GM21528 (cell line): Measurements from ENCODE around the gene MEP1A.
"Not testable (repeated sequence)": the region's sequence is repeated elsewhere in the genome, so short reads cannot be mapped to it uniquely, and the experiment has no call there.

ENCODE experiments used
- ATAC-seq: cut with Tn5 transposase; IDR thresholded peaks from one replicate; pipeline ENCODE4 v1.9.1; 2021; ENCODE audit warnings: mild to moderate bottlenecking, moderate library complexity; ENCODE audit not compliant: unreplicated experiment, low FRiP score

MEP1A gene, protein sequence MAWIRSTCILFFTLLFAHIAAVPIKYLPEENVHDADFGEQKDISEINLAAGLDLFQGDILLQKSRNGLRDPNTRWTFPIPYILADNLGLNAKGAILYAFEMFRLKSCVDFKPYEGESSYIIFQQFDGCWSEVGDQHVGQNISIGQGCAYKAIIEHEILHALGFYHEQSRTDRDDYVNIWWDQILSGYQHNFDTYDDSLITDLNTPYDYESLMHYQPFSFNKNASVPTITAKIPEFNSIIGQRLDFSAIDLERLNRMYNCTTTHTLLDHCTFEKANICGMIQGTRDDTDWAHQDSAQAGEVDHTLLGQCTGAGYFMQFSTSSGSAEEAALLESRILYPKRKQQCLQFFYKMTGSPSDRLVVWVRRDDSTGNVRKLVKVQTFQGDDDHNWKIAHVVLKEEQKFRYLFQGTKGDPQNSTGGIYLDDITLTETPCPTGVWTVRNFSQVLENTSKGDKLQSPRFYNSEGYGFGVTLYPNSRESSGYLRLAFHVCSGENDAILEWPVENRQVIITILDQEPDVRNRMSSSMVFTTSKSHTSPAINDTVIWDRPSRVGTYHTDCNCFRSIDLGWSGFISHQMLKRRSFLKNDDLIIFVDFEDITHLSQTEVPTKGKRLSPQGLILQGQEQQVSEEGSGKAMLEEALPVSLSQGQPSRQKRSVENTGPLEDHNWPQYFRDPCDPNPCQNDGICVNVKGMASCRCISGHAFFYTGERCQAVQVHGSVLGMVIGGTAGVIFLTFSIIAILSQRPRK

DNA sequence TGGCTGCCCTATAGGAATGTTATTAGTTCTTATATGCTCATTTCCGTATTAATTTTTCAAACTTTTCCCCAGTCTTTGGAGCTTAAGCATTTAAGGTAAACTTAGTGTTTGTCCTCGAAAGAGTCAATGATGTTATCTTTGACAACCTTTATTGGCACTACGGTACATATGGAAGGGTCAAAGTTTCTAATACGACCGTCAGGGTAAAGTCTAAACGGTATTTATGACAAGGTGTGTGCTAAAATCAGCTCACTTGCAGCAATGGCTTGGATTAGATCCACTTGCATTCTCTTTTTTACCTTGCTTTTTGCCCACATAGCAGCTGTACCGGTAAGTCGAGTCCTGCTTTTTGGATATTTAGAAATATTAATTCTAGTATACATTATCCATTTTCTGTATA lies at the start of gene MEP1A:
Gene MEP1A, plus strand, starts transcription at position 252 of the 400 bp plus-strand sequence. Its CDS starts 10 bp downstream, at position 262.
- no peak for ATAC-seq

- ATAC-seq, result no peak
Measured at GRCh38 chr6:46743425-46744158, 49.6 kb upstream of the MEP1A start.

- not testable (repeated sequence) for ATAC-seq
Measured at GRCh38 chr6:46744159-46744725, 48.9 kb upstream of the MEP1A start.

GRCh38 chr6:46745973-46746372 lies 47.2 kb upstream of the MEP1A start:
- no peak for ATAC-seq

DNA sequence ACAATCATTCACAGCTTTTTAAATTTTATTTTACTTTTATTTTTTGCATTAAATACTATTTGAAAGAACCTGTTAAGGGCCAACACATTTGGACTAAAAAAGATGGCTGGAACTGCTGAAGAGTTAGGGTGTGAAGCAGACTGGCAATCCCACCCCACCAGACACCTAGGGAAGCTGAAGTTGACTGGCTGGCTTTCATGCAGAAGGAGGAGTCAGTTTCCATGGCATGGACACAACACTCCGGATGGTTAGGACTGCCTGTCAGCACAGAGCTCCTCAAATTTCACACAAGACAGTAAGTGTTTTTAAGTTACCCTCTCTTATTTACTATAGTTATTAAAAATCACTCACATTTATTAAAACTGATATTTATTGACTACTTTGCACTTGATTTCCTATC lies 46.5 kb upstream of the MEP1A start, which contains the start of gene ANKRD66:
Gene ANKRD66, plus strand, starts transcription at position 238 of the 400 bp plus-strand sequence. CDS start 5,016 bp downstream, outside the sequence.
- no peak for ATAC-seq

GRCh38 chr6:46748940-46749503 lies 44.2 kb upstream of the MEP1A start:
- no peak for ATAC-seq

DNA sequence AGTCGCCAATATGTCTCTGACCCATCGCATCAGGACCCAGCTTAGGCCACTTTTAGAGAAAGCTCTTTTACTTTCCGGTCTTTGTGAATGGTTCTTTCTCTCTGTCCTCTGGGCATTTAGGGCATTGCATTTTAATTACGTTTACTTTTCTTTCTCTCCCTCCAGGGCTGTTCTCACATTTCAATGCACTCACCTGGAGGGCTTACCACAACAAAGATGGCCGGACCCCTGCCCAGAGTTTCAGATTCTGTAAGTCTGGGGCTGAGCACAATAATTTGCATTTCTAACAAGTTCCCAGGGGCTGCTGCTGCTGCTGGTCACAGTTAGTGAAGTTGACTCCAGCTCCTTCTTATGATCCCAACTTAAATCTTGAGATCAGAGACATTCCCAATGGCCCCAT lies 43.5 kb upstream of the MEP1A start:
- no peak for ATAC-seq

DNA sequence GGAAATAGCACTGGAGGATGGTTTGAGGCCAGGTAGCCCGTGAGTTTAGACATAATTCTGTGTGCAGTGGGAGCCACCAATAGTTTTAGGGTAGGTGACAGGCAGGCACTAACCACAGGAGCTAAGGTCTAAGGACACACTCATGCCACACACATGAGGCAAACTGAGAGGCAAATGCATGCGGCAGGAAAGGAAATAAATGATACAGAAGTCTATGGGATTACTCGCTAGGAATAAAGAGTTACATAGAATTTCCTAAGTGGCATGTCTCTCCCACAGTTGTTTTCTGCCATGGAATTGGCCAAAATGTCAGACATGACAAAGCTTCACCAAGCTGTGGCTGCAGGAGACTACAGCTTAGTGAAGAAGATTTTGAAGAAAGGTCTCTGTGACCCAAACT lies 41.5 kb upstream of the MEP1A start:
- no peak for ATAC-seq

GRCh38 chr6:46755865-46756264 lies 37.3 kb upstream of the MEP1A start:
- ATAC-seq, result no peak

- ATAC-seq, result no peak
Measured at GRCh38 chr6:46756469-46757213, 36.5 kb upstream of the MEP1A start.

DNA sequence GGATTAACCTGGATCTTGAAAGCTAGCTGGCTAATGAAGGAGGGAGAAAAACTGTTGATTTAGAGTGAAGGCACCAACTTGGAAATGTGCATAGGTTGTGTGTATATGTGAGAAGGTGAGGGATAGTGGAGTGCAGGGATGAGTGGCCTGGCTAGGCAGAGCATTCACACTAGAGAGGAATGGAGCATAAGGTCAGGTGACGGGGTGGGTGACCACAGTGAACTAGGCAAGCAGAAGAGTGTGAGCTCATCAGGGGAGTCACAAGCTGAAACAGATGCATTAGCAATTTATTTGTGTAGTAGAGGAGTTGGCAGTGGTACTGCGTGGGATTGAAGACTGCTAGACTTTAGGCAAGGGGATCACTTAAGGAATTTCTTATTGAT lies 36.0 kb upstream of the MEP1A start:
- ATAC-seq, result no peak

GRCh38 chr6:46758960-46759753 lies 34.0 kb upstream of the MEP1A start:
- no peak for ATAC-seq

DNA sequence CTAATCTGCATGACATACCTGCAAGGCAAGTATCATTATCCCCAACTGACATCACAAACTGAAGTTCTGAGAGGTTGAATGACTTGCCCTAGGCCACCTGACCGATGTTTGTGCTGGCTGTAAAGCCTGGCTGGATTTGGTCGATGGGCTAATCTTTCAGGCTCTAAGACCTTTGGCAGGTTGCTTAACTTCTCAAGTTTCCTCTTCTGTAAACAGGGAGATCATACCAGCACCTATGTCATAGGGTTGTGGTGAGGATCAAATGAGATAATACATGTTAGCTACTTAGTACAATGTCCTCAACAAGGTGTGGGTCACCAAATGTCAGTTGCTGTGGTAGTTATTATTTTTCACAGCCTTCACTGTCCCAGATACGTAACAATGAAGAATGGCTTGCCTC lies 32.3 kb upstream of the MEP1A start:
- ATAC-seq, result no peak

DNA sequence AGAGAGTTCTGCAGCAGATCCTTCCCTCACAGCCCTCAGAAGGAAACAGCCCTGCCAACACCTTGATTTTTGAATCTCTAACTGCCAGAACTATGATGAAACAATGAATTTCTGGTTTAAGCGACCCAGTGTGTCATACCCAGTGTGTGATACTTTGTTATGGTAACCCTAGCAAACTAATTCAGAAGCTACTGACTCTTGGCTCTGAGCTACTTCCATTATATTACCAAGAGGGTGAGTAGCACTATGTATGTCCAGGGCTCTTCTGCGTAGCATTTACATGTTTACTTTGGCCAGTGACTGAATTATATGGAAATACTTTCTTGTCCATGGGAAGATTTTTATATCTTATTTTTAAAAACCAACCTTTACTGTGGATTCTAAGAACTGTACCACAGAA lies 29.7 kb upstream of the MEP1A start:
- ATAC-seq, result no peak

DNA sequence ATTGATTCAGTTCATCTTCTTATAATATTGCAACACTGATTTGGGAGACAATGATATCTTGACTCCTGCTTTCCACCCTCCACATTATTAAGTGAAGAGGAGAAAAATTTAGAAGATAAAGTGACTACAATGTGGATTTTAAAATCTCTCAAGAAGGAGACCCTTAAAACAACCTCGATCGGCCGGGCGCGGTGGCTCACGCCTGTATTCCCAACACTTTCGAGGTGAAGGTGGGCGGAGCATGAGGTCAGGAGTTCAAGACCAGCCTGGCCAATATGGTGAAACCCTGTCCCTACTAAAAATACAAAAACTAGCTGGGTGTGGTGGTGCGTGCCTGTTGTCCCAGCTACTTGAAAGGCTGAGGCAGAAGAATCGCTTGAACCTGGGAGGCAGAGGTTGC lies 28.9 kb upstream of the MEP1A start:
- ATAC-seq, result not testable (repeated sequence)

GRCh38 chr6:46764961-46765360 lies 28.2 kb upstream of the MEP1A start:
- ATAC-seq, result no peak

- ATAC-seq, result no peak
Measured at GRCh38 chr6:46772016-46772415, 21.2 kb upstream of the MEP1A start.

- no peak for ATAC-seq
Measured at GRCh38 chr6:46772762-46773161, 20.4 kb upstream of the MEP1A start.
